ENCODE data around the gene PLCL1. TPM values are rescaled to one million over a fixed set of nuclear protein-coding genes. Genes with fewer than 3 reads are reported as not detected.

The PLCL1 gene
- total RNA-seq, 1 experiment from 2014 or later, result 1.6 TPM

- H3K4me3 Mint-ChIP-seq (ENCODE audit: unreplicated experiment), result no peak overlapping the region
- no peaks in the 10 kb centered on the region for H3K36me3 ChIP-seq (ENCODE audit: control insufficient read depth, insufficient read depth, low read length)
- intact Hi-C loops (cut with micrococcal nuclease; ENCODE audit: unreplicated experiment), result no loop called here
- POLR2A ChIA-PET, result no interaction called here
- BruUV-seq (replicated peaks), result no TSS peak
- peaks cover 11% of the 10 kb centered on the region for H3K27me3 Mint-ChIP-seq (ENCODE audit: insufficient read depth, unreplicated experiment)
- H3K27me3 ChIP-seq (replicated peaks; ENCODE audit: control insufficient read depth, insufficient read depth, low read length), result no peaks in the 10 kb centered on the region
- no peaks in the 10 kb centered on the region for H3K9me3 ChIP-seq
- H3K9me3 Mint-ChIP-seq (ENCODE audit: unreplicated experiment), result no peaks in the 10 kb centered on the region
- H3K36me3 Mint-ChIP-seq (ENCODE audit: insufficient read depth, unreplicated experiment), result no peaks in the 10 kb centered on the region
- no peak overlapping the region for H3K4me3 ChIP-seq (ENCODE audit: low read depth, low read length)
- TF ChIP-seq CTCF (IDR thresholded peaks at IDR 0.05; ENCODE audit: insufficient read depth in 1 of 2, low read depth in 1 of 2, low read length in 1 of 2, severe bottlenecking in 1 of 2, unreplicated experiment in 1 of 2), result no peak
- DNase-seq, result no peak
- H3K27ac Mint-ChIP-seq (ENCODE audit: unreplicated experiment), result no peak overlapping the region
- no peaks in the 10 kb centered on the region for H3K4me1 ChIP-seq
- CTCF ChIA-PET, result no interaction called here
- no peaks in the 10 kb centered on the region for H3K4me1 Mint-ChIP-seq (ENCODE audit: low read depth, unreplicated experiment)
Measured at GRCh38 chr2:198168651-198169050, 364.3 kb downstream of the PLCL1 start.

GRCh38 chr2:198173242-198173641, 368.8 kb downstream of the PLCL1 start:
- Mint-ChIP-seq H3K27me3 (ENCODE audit: insufficient read depth, unreplicated experiment) (peaks cover 6% of the 10 kb centered on the region), H3K4me1 (ENCODE audit: low read depth, unreplicated experiment) (no peaks in the 10 kb centered on the region)
- CTCF ChIA-PET, result no interaction called here

GRCh38 chr2:198173864-198174263, 369.5 kb downstream of the PLCL1 start:
- no peaks in the 10 kb centered on the region for H3K27me3 ChIP-seq (replicated peaks; ENCODE audit: control insufficient read depth, insufficient read depth, low read length)
- H3K4me1 ChIP-seq, result no peaks in the 10 kb centered on the region
- peaks cover 10% of the 10 kb centered on the region for H3K9me3 Mint-ChIP-seq (ENCODE audit: unreplicated experiment)
- TF ChIP-seq CTCF (IDR thresholded peaks at IDR 0.05; ENCODE audit: insufficient read depth in 1 of 2, low read depth in 1 of 2, low read length in 1 of 2, severe bottlenecking in 1 of 2, unreplicated experiment in 1 of 2), result no peak
- H3K4me1 Mint-ChIP-seq (ENCODE audit: low read depth, unreplicated experiment), result no peaks in the 10 kb centered on the region
- H3K9me3 ChIP-seq, result peaks cover 3% of the 10 kb centered on the region; the same call in 1 of the 2 replicates
- no TSS peak for BruUV-seq (replicated peaks)
- no peak overlapping the region for H3K4me3 ChIP-seq (ENCODE audit: low read depth, low read length)
- no peaks in the 10 kb centered on the region for H3K36me3 Mint-ChIP-seq (ENCODE audit: insufficient read depth, unreplicated experiment)
- intact Hi-C loops (cut with micrococcal nuclease; ENCODE audit: unreplicated experiment), result no loop called here
- no peak for DNase-seq
- H3K36me3 ChIP-seq (ENCODE audit: control insufficient read depth, insufficient read depth, low read length), result no peaks in the 10 kb centered on the region
- no peak overlapping the region for H3K27ac Mint-ChIP-seq (ENCODE audit: unreplicated experiment)
- POLR2A ChIA-PET, result no interaction called here
- CTCF ChIA-PET, result no interaction called here
- H3K27me3 Mint-ChIP-seq (ENCODE audit: insufficient read depth, unreplicated experiment), result peaks cover 6% of the 10 kb centered on the region
- H3K4me3 Mint-ChIP-seq (ENCODE audit: unreplicated experiment), result no peak overlapping the region

More at GRCh38 chr2:198173242-198173641, 368.8 kb downstream of the PLCL1 start:
- Histone ChIP-seq H3K4me1 (no peaks in the 10 kb centered on the region), H3K36me3 (ENCODE audit: control insufficient read depth, insufficient read depth, low read length) (no peaks in the 10 kb centered on the region), H3K4me3 (ENCODE audit: low read depth, low read length) (no peak overlapping the region), H3K9me3 (no peaks in the 10 kb centered on the region), H3K27me3 (replicated peaks; ENCODE audit: control insufficient read depth, insufficient read depth, low read length) (no peaks in the 10 kb centered on the region)
- intact Hi-C loops (cut with micrococcal nuclease; ENCODE audit: unreplicated experiment), result no loop called here
- BruUV-seq (replicated peaks), result no TSS peak
- Mint-ChIP-seq H3K36me3 (ENCODE audit: insufficient read depth, unreplicated experiment) (no peaks in the 10 kb centered on the region), H3K27ac (ENCODE audit: unreplicated experiment) (no peak overlapping the region), H3K9me3 (ENCODE audit: unreplicated experiment) (peaks cover 3% of the 10 kb centered on the region), H3K4me3 (ENCODE audit: unreplicated experiment) (no peak overlapping the region)
- POLR2A ChIA-PET, result no interaction called here
- no peak for TF ChIP-seq CTCF (IDR thresholded peaks at IDR 0.05; ENCODE audit: insufficient read depth in 1 of 2, low read depth in 1 of 2, low read length in 1 of 2, severe bottlenecking in 1 of 2, unreplicated experiment in 1 of 2)
- DNase-seq, result no peak
